Mesenchymal stem cell (in vitro differentiated cells and primary cell): ENCODE data around the gene ZNF287.

Source experiments
- DNase-seq: peaks from one replicate; pipeline ENCODE4 v3.0.0-alpha.2; 2013
- H2AFZ ChIP-seq: one replicate; pipeline ENCODE4 v1.6.1; 2013; ENCODE audit warnings: low read depth, mild to moderate bottlenecking, control low read depth, inconsistent platforms, low read length, moderate library complexity
- H2AK5ac ChIP-seq: 2 replicates; pipeline ENCODE4 v1.6.1; 2013; ENCODE audit warnings: low read length, moderate library complexity, mild to moderate bottlenecking, inconsistent platforms; ENCODE audit not compliant: severe bottlenecking
- H2BK120ac ChIP-seq: one replicate; pipeline ENCODE4 v1.6.1; 2013; ENCODE audit warnings: low read depth, mild to moderate bottlenecking, inconsistent platforms, low read length, moderate library complexity
- H2BK12ac ChIP-seq, 2 experiments: one replicate each; pipeline ENCODE4 v1.6.1; 2013; ENCODE audit warnings: inconsistent platforms in 2 of 2, low read length in 2 of 2, mild to moderate bottlenecking in 2 of 2, moderate library complexity in 2 of 2, control low read depth in 1 of 2
- H2BK15ac ChIP-seq: one replicate; pipeline ENCODE4 v1.6.1; 2013; ENCODE audit warnings: mild to moderate bottlenecking, low read depth, inconsistent platforms; ENCODE audit not compliant: poor library complexity, severe bottlenecking
- H2BK5ac ChIP-seq: 2 replicates; pipeline ENCODE4 v1.6.1; 2013; ENCODE audit warnings: low read depth, mild to moderate bottlenecking, low read length, control low read depth, inconsistent platforms; ENCODE audit not compliant: poor library complexity, severe bottlenecking
- H3K14ac ChIP-seq, 2 experiments: one replicate each; pipeline ENCODE4 v1.6.1; 2013; ENCODE audit warnings: inconsistent platforms in 2 of 2, low read length in 2 of 2, control low read depth in 1 of 2, mild to moderate bottlenecking in 1 of 2, moderate library complexity in 1 of 2
- H3K18ac ChIP-seq, 2 experiments: one replicate each; pipeline ENCODE4 v1.6.1; 2013; ENCODE audit warnings: inconsistent platforms in 2 of 2, low read length in 2 of 2, control low read depth in 1 of 2, low read depth in 1 of 2, mild to moderate bottlenecking in 1 of 2
- H3K23ac ChIP-seq, 2 experiments: one replicate each; pipeline ENCODE4 v1.6.1; 2013; ENCODE audit warnings: inconsistent platforms in 2 of 2, low read length in 2 of 2, mild to moderate bottlenecking in 2 of 2, moderate library complexity in 2 of 2, control low read depth in 1 of 2
- H3K27ac ChIP-seq: 2 replicates; pipeline ENCODE4 v1.5.1; 2013; ENCODE audit warnings: mild to moderate bottlenecking, moderate library complexity, low read length, control low read depth, inconsistent platforms; ENCODE audit not compliant: poor library complexity, severe bottlenecking
- H3K27me3 ChIP-seq, 2 experiments: 2 replicates each; pipeline versions ENCODE4 v1.6.1 to v1.7.0; 2013; ENCODE audit warnings: low read length in 2 of 2, mild to moderate bottlenecking in 2 of 2, moderate library complexity in 2 of 2, control low read depth in 1 of 2, inconsistent platforms in 1 of 2; ENCODE audit not compliant: control insufficient read depth in 1 of 2, insufficient read depth in 1 of 2
- H3K36me3 ChIP-seq, 2 experiments: 2 replicates each; pipeline versions ENCODE4 v1.6.1 to v1.7.0; 2013; ENCODE audit warnings: low read length in 2 of 2, control low read depth in 1 of 2, inconsistent platforms in 1 of 2, low read depth in 1 of 2, mild to moderate bottlenecking in 1 of 2; ENCODE audit not compliant: insufficient read depth in 2 of 2, control insufficient read depth in 1 of 2
- H3K4ac ChIP-seq, 2 experiments: one replicate each; pipeline ENCODE4 v1.6.1; 2013; ENCODE audit warnings: inconsistent platforms in 2 of 2, low read length in 2 of 2, mild to moderate bottlenecking in 2 of 2, moderate library complexity in 2 of 2, control low read depth in 1 of 2, low read depth in 1 of 2
- H3K4me1 ChIP-seq: 2 replicates; pipeline ENCODE4 v1.6.1; 2013; ENCODE audit warnings: low read depth, low read length, control low read depth; ENCODE audit not compliant: control insufficient read depth, insufficient read depth
- H3K4me2 ChIP-seq: 2 replicates; pipeline ENCODE4 v1.6.1; 2013; ENCODE audit warnings: low read length, mild to moderate bottlenecking, inconsistent platforms; ENCODE audit not compliant: poor library complexity, severe bottlenecking
- H3K4me3 ChIP-seq, 2 experiments: 2 replicates each; pipeline versions ENCODE4 v1.5.1 to v1.7.0; 2013; ENCODE audit warnings: low read length in 2 of 2, mild to moderate bottlenecking in 2 of 2, control low read depth in 1 of 2, low read depth in 1 of 2; ENCODE audit not compliant: insufficient read depth in 1 of 2
- H3K79me1 ChIP-seq: replicated peaks from 2 replicates; pipeline ENCODE4 v1.6.1; 2013; ENCODE audit warnings: mild to moderate bottlenecking, control low read depth, low read length, inconsistent platforms; ENCODE audit not compliant: poor library complexity, severe bottlenecking
- H3K9ac ChIP-seq: 2 replicates; pipeline ENCODE4 v1.7.0; 2013; ENCODE audit warnings: mild to moderate bottlenecking, low read length, moderate library complexity
- H3K9me3 ChIP-seq: 2 replicates; pipeline ENCODE4 v1.7.0; 2013; ENCODE audit warnings: mild to moderate bottlenecking, low read length; ENCODE audit not compliant: control insufficient read depth
- H4K8ac ChIP-seq: one replicate; pipeline ENCODE4 v1.6.1; 2013; ENCODE audit warnings: inconsistent platforms, mild to moderate bottlenecking, low read length, moderate library complexity
- H4K91ac ChIP-seq: one replicate; pipeline ENCODE4 v1.6.1; 2013; ENCODE audit warnings: mild to moderate bottlenecking, low read length, inconsistent platforms
- WGBS: methylation state at CpG from one replicate; pipeline ENCODE4 v1.1.7; 2013; ENCODE audit warnings: mixed read lengths; 5-methylcytosine and 5-hydroxymethylcytosine counted together

ZNF287 gene

DNA sequence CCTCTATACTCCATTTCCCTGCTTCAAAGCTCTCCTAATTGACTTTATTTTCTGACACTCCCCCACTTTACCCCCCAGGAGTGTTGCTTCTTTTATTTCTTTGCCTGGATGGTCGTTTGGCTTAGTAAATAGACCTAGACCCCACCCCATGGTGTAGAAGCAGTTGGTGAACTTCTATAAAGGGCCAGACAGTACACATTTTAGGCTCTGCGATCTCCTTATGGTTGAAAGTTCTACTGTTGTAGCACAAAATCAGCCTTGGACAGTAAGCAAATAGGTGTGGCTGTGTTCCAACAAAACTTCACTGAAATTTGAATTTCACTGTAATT lies 31.9 kb downstream of the ZNF287 start:
- Histone ChIP-seq H4K8ac (no peak overlapping the region), H2AFZ (no peak overlapping the region), H2BK120ac (no peak overlapping the region), H3K14ac (no peak overlapping the region), H2BK12ac (no peak overlapping the region), H3K79me1 (no peaks in the 10 kb centered on the region), H2BK15ac (no peak overlapping the region), H3K23ac (no peak overlapping the region), H3K4ac (no peak overlapping the region), H2BK5ac (no peak overlapping the region), H3K18ac (no peak overlapping the region), H3K4me2 (no peak overlapping the region), H3K4me3 (no peak overlapping the region), H3K9ac (no peak overlapping the region), H4K91ac (no peak overlapping the region), H3K27me3 (peaks cover 0 to 4% of the 10 kb centered on the region in 2 experiments), H3K9me3 (peaks cover 26% of the 10 kb centered on the region), H3K27ac (no peak overlapping the region), H3K36me3 (no peaks in the 10 kb centered on the region), H2AK5ac (no peak overlapping the region), H3K4me1 (no peaks in the 10 kb centered on the region)
- no peak for DNase-seq
- WGBS = 71% methylated on average over 2 of the region's 2 CpGs

DNA sequence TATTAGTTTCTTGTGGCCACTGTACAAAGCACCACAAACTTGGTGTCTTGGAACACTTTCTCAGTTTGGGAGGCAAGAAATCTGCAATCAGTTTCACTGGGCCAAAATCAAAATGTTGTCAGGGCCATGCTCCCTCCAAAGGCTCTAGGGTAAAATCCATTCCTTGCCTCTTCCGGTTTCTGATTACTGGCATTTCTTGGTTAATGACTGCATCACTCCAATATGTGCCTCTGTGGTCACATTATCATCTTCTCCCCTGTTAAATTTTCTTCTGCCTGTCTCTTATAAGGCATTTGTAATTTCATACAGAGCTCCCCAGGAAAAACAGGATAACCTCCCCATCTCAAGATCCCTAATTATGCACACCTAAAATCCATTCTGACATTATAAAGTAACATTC lies 34.8 kb downstream of the ZNF287 start:
- DNase-seq = no peak
- Histone ChIP-seq H3K14ac (no peak overlapping the region), H3K23ac (no peak overlapping the region), H2BK15ac (no peak overlapping the region), H2AFZ (peak overlapping the region; percentile 14), H3K18ac (no peak overlapping the region), H3K79me1 (no peaks in the 10 kb centered on the region), H3K9me3 (no peaks in the 10 kb centered on the region), H2BK12ac (no peak overlapping the region), H4K91ac (no peak overlapping the region), H2AK5ac (no peak overlapping the region), H2BK120ac (no peak overlapping the region), H4K8ac (no peak overlapping the region), H3K4ac (no peak overlapping the region), H3K4me2 (no peak overlapping the region), H3K27me3 (peaks cover 14 to 18% of the 10 kb centered on the region in 2 experiments), H3K4me3 (no peak overlapping the region), H3K36me3 (no peaks in the 10 kb centered on the region), H3K4me1 (no peaks in the 10 kb centered on the region), H2BK5ac (no peak overlapping the region), H3K9ac (no peak overlapping the region), H3K27ac (no peak overlapping the region)
- 86% methylated on average over 1 of the region's 1 CpG for whole genome bisulfite sequencing

DNA sequence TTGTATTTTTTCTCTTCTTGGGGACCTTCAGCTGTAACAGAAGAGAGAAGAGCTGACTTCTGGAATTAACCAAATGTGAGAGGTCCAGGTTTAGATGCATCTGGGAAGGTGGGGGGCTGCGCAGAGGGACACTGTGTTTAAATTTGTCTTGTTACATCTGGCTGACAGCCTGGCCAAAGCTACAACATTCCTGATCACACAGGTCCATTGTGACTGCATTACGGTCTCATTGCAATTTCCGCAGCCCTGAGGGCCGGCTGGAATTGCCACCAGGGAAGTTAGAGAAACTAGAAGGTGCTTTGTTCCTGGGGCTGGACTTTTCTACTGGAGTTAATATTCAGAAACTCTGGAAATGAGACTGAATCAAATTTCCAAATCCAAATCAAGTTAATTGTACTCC lies 39.1 kb downstream of the ZNF287 start:
- Histone ChIP-seq H2AFZ (no peak overlapping the region), H3K9me3 (no peaks in the 10 kb centered on the region), H3K79me1 (no peaks in the 10 kb centered on the region), H4K91ac (no peak overlapping the region), H3K27ac (no peak overlapping the region), H2BK12ac (no peak overlapping the region), H3K14ac (no peak overlapping the region), H3K36me3 (no peaks in the 10 kb centered on the region), H3K4me2 (no peak overlapping the region), H2BK15ac (no peak overlapping the region), H3K27me3 (peaks cover 20 to 49% of the 10 kb centered on the region in 2 experiments), H3K18ac (no peak overlapping the region), H3K23ac (no peak overlapping the region), H3K4ac (no peak overlapping the region), H2BK120ac (no peak overlapping the region), H3K4me3 (no peak overlapping the region), H2AK5ac (no peak overlapping the region), H3K4me1 (no peaks in the 10 kb centered on the region), H3K9ac (no peak overlapping the region), H4K8ac (no peak overlapping the region), H2BK5ac (no peak overlapping the region)
- WGBS = 93% methylated on average over 3 of the region's 4 CpGs
- no peak for DNase-seq

DNA sequence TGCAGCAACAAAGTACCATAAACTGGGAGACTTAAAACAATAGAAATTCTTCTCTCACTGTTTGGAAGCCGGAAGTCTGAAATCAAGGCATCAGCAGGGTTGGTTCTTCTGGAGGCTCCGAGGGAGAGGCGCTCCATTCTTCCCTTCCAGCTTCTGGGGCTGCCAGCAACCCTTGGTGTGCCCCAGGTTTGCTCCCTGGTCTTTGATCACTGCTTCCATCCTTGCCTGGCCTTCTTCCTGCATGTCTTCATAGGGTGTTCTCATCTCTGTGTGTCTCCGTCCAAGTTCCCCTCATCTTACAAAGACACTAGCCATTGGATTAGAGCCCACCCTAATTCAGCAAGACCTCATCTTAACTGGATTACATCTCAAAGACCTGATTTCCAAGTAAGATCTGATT lies 41.7 kb downstream of the ZNF287 start:
- 92% methylated on average over 4 of the region's 4 CpGs for WGBS
- H3K23ac ChIP-seq = no peak overlapping the region
- no peak overlapping the region for H3K14ac ChIP-seq
- H2BK5ac ChIP-seq = no peak overlapping the region
- H3K36me3 ChIP-seq = no peaks in the 10 kb centered on the region
- no peak overlapping the region for H2BK120ac ChIP-seq
- no peak overlapping the region for H3K18ac ChIP-seq
- no peak overlapping the region for H3K27ac ChIP-seq
- no peak overlapping the region for H4K8ac ChIP-seq
- no peak overlapping the region for H3K9ac ChIP-seq
- no peak overlapping the region for H3K4me2 ChIP-seq
- DNase-seq = no peak
- H4K91ac ChIP-seq = no peak overlapping the region
- no peaks in the 10 kb centered on the region for H3K4me1 ChIP-seq
- H3K4ac ChIP-seq = no peak overlapping the region
- H2AK5ac ChIP-seq = no peak overlapping the region
- H3K4me3 ChIP-seq = no peak overlapping the region
- H2BK15ac ChIP-seq = no peak overlapping the region
- H3K79me1 ChIP-seq = no peaks in the 10 kb centered on the region
- H3K27me3 ChIP-seq = peaks cover 20 to 53% of the 10 kb centered on the region in 2 experiments
- no peaks in the 10 kb centered on the region for H3K9me3 ChIP-seq
- no peak overlapping the region for H2BK12ac ChIP-seq
- H2AFZ ChIP-seq = no peak overlapping the region
